IPS-18a (cell line): ENCODE data around the gene GAS7.
"Not testable (repeated sequence)": the region's sequence is repeated elsewhere in the genome, so short reads cannot be mapped to it uniquely, and the experiment has no call there.

Experiments used
- H3K27ac ChIP-seq: one replicate; pipeline ENCODE4 v1.5.1; 2013; ENCODE audit warnings: low read length
- H3K27me3 ChIP-seq: one replicate; pipeline ENCODE4 v1.6.1; 2013; ENCODE audit warnings: mild to moderate bottlenecking, low read length; ENCODE audit not compliant: control insufficient read depth, insufficient read depth
- H3K36me3 ChIP-seq: one replicate; pipeline ENCODE4 v1.6.1; 2013; ENCODE audit warnings: low read depth, low read length; ENCODE audit not compliant: control insufficient read depth
- H3K4me1 ChIP-seq: one replicate; pipeline ENCODE4 v1.6.1; 2013; ENCODE audit warnings: low read depth, low read length; ENCODE audit not compliant: control insufficient read depth
- H3K4me3 ChIP-seq: one replicate; pipeline ENCODE4 v1.5.1; 2013; ENCODE audit warnings: low read length
- H3K9ac ChIP-seq: one replicate; pipeline ENCODE4 v1.6.1; 2013; ENCODE audit warnings: mild to moderate bottlenecking, low read length, moderate library complexity
- H3K9me3 ChIP-seq: one replicate; pipeline ENCODE4 v1.6.1; 2013; ENCODE audit warnings: low read depth, low read length; ENCODE audit not compliant: control insufficient read depth

Gene GAS7

DNA sequence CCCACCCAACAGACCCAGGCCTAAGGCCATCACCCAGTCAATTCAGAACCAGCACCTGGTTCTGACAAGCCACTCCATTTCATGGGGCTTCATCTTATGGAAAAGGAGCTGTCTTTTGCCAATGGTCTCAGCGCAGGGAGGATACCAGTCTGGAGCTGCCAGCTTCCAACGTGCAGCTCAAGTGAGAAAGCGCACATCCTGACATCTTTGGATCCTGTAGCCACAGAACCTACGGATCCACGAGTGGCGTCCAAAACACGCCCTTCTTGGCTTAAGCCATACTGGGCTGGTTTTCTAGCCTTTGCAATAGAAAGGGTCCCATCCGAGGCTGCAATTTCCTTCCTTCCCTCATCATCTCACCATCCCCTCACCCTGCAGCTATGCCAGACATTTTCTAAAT is 101.8 kb downstream of the GAS7 start:
- no peak overlapping the region for H3K4me3 ChIP-seq
- H3K36me3 ChIP-seq = no peaks in the 10 kb centered on the region
- H3K9ac ChIP-seq = no peak overlapping the region
- H3K4me1 ChIP-seq = no peaks in the 10 kb centered on the region
- H3K27ac ChIP-seq = no peak overlapping the region
- no peaks in the 10 kb centered on the region for H3K27me3 ChIP-seq
- H3K9me3 ChIP-seq = no peaks in the 10 kb centered on the region

DNA sequence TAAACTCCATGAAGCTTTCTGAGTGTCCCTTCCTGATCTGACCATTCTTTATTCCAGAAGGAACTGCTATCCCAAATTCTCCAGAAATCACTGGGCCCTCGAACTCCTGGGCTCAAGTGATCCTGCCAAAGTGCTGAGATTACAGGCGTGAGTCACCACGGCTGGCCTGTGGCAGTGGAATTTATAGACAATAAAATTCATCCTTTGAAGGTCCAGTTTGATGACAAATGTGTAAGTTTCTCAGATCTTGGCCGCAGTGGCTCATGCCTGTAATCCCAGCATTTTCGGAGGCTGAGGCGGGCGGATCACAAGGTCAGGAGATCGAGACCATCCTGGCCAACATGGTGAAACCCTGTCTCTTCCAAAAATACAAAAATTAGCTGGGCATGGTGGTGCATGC is 103.1 kb downstream of the GAS7 start:
- H3K36me3 ChIP-seq, H3K9ac ChIP-seq, H3K27me3 ChIP-seq, H3K4me3 ChIP-seq, H3K27ac ChIP-seq, H3K4me1 ChIP-seq, H3K9me3 ChIP-seq: not testable (repeated sequence)

GRCh38 chr17:10094797-10095196 is 103.6 kb downstream of the GAS7 start:
- Histone ChIP-seq H3K9ac (no peak overlapping the region), H3K27me3 (no peaks in the 10 kb centered on the region), H3K9me3 (no peaks in the 10 kb centered on the region), H3K4me3 (no peak overlapping the region), H3K36me3 (no peaks in the 10 kb centered on the region), H3K4me1 (no peaks in the 10 kb centered on the region), H3K27ac (no peak overlapping the region)

- no peak overlapping the region for H3K27ac ChIP-seq
- no peak overlapping the region for H3K4me3 ChIP-seq
- no peaks in the 10 kb centered on the region for H3K36me3 ChIP-seq
- no peaks in the 10 kb centered on the region for H3K4me1 ChIP-seq
- H3K9me3 ChIP-seq = no peaks in the 10 kb centered on the region
- no peaks in the 10 kb centered on the region for H3K27me3 ChIP-seq
- H3K9ac ChIP-seq = no peak overlapping the region
Measured at GRCh38 chr17:10092595-10092994, 105.8 kb downstream of the GAS7 start.

GRCh38 chr17:10091046-10091445 is 107.4 kb downstream of the GAS7 start:
- no peak overlapping the region for H3K4me3 ChIP-seq
- no peaks in the 10 kb centered on the region for H3K27me3 ChIP-seq
- no peaks in the 10 kb centered on the region for H3K36me3 ChIP-seq
- H3K27ac ChIP-seq = no peak overlapping the region
- no peak overlapping the region for H3K9ac ChIP-seq
- H3K9me3 ChIP-seq = no peaks in the 10 kb centered on the region
- H3K4me1 ChIP-seq = no peaks in the 10 kb centered on the region

DNA sequence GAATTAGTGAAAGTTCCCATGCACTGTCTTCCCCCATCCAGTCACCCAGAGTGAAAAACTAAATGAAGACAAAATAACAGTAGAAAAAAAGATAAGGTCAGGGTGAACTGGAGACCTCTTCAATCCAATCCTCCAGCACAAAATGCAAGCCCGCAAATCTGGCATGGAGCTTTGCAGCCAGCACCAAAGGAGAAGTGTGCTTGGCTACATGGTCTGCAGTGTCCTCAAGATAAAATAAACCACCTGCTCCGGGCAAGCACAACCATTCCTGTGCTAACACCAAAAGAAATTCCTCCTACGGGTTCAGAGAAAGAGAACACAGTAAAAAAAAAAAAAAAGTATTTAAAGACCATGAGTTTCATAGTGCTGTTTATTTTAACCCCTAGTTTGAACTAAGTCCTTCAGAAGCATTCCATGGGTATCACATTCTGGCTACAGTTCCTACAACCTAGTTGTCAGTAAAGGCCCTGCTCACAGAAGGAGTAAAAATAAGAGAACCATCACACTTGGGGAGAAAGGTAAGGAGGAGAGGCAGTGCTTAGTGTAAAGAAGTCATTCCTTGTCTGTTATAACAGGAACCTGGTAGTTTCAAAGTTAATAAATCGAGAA is 109.1 kb downstream of the GAS7 start:
- Histone ChIP-seq H3K36me3 (no peaks in the 10 kb centered on the region), H3K4me1 (no peaks in the 10 kb centered on the region), H3K27me3 (no peaks in the 10 kb centered on the region)

GRCh38 chr17:10088444-10088843 is 110.0 kb downstream of the GAS7 start:
- Histone ChIP-seq H3K4me3 (no peak overlapping the region), H3K9ac (no peak overlapping the region), H3K36me3 (no peaks in the 10 kb centered on the region), H3K27ac (no peak overlapping the region), H3K4me1 (no peaks in the 10 kb centered on the region), H3K27me3 (no peaks in the 10 kb centered on the region), H3K9me3 (no peaks in the 10 kb centered on the region)

More for the DNA sequence above, 109.1 kb downstream of the GAS7 start:
- no peak overlapping the region for H3K4me3 ChIP-seq
- H3K27ac ChIP-seq = no peak overlapping the region
- no peaks in the 10 kb centered on the region for H3K9me3 ChIP-seq
- no peak overlapping the region for H3K9ac ChIP-seq

GRCh38 chr17:10087355-10087754 is 111.1 kb downstream of the GAS7 start:
- Histone ChIP-seq H3K9ac (no peak overlapping the region), H3K4me3 (no peak overlapping the region), H3K36me3 (no peaks in the 10 kb centered on the region), H3K4me1 (no peaks in the 10 kb centered on the region), H3K9me3 (no peaks in the 10 kb centered on the region), H3K27me3 (no peaks in the 10 kb centered on the region), H3K27ac (no peak overlapping the region)

DNA sequence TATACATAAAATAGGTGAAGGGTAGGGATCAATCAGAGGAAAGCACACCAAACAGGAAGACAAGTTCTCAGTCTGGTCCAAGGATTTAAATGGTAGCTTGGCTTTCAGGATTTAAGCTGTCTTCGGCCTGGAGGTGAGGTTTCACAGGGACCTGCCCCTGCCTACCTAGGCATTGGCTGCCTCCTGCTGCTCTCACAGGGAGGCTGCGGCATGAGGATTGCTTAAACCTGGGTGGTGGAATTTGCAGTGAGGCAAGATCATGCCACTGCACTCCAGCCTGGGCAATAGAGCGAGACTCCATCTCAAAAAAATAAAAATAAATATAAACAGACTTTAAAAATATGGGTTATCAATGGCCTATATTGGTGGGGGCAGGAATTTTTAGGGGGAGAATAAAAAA is 114.5 kb downstream of the GAS7 start:
- Histone ChIP-seq H3K9me3 (no peaks in the 10 kb centered on the region), H3K27ac (no peak overlapping the region), H3K36me3 (no peaks in the 10 kb centered on the region), H3K27me3 (no peaks in the 10 kb centered on the region), H3K4me1 (no peaks in the 10 kb centered on the region), H3K9ac (no peak overlapping the region), H3K4me3 (no peak overlapping the region)

DNA sequence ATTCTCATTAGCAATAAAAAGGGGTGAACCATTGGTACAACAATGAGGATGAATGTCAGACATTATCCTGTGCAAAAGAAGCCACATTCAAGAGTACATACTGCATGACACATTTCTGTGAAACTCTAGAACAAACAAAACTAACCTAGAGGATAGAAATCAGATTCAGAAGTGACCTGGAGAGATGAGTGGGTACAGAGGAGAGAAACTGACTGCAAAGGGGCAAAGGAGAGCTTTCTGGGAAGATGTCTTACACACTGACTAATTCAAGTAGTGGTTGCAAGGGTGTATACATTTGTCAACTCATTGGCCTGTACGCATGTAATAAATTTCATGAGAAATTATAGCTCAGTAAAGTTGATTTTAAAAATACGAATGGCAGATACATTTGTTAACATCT is 115.6 kb downstream of the GAS7 start:
- H3K36me3 ChIP-seq = no peaks in the 10 kb centered on the region
- no peak overlapping the region for H3K9ac ChIP-seq
- H3K27ac ChIP-seq = no peak overlapping the region
- no peaks in the 10 kb centered on the region for H3K9me3 ChIP-seq
- H3K4me3 ChIP-seq = no peak overlapping the region
- no peaks in the 10 kb centered on the region for H3K27me3 ChIP-seq
- no peaks in the 10 kb centered on the region for H3K4me1 ChIP-seq

DNA sequence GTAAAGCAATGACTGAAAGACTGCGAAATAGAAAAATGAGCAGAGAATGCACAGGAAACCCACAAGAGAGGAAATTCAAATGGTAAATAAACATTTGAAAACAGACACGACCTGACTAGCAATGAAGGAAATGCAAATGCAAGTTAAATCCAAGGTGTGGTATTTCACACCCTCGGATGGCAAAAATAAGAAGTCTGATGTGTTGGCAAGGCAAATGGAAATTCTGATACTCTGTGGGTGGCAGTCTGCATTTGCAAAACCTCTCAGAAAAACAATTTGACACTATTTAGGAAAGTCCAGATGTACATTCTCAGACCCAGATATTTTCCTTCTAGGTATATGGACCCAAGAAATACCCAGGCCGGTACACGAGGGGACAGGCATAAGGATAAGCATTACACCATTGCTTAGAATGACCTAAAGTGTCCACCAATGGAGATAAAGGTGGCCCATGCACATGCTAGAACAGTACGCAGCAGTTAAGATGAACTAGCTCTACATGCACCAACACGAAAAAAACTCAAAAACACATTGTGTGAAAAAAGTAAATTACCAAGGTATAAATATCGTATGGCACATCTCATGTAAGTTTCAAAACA is 116.7 kb downstream of the GAS7 start:
- H3K4me3 ChIP-seq = no peak overlapping the region
- no peak overlapping the region for H3K27ac ChIP-seq
- H3K27me3 ChIP-seq = no peaks in the 10 kb centered on the region
- H3K36me3 ChIP-seq = no peaks in the 10 kb centered on the region
- no peak overlapping the region for H3K9ac ChIP-seq
- no peaks in the 10 kb centered on the region for H3K9me3 ChIP-seq
- H3K4me1 ChIP-seq = no peaks in the 10 kb centered on the region

DNA sequence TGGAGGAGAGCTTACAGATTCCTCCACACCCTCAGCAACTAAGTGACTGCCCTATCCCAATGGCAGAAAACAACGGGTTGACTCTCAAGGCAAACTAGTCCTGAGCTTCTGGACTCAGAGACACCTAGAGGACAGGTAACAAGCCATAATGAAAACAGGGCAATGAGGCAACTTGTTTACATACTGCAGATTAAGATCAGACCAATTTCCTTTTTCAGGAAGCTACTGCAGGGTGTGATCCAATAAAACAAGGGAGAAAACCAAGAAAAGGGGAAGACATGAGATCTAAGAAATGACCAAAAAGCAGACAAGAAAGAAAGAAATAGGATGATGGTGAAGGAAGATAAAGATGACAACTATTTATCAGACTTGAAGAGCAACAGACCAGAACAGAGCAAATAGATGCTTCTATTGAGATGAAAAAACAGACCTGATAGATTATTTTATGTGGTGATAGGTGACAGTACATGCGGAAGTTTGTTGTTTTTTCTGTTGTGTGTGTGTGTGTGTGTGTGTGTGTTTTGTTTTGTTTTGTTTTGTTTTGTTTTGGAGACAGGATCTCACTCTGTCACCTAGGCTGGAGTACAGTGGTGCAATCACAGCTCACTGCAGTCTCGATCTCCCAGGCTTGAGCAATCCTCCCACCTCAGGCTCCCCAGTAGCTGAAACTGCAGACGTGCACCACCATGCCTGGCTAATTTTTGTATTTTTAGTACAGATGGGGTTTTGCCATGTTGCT is 120.7 kb downstream of the GAS7 start:
- H3K9ac ChIP-seq = no peak overlapping the region
- H3K27me3 ChIP-seq = no peaks in the 10 kb centered on the region
- H3K36me3 ChIP-seq = no peaks in the 10 kb centered on the region
- no peaks in the 10 kb centered on the region for H3K9me3 ChIP-seq
- H3K4me1 ChIP-seq = no peaks in the 10 kb centered on the region
- H3K4me3 ChIP-seq = no peak overlapping the region
- no peak overlapping the region for H3K27ac ChIP-seq
